GM12878 (cell line): ENCODE data around the gene HAO1.

ENCODE experiments used
- CREM ChIP-seq: IDR thresholded peaks from 2 replicates; pipeline ENCODE4 v1.6.1; 2014; ENCODE audit warnings: antibody characterized with exemption, low read depth
- JUND ChIP-seq: IDR thresholded peaks from 2 replicates; pipeline ENCODE4 v1.6.1; 2012; ENCODE audit warnings: low read depth, mild to moderate bottlenecking, low read length, improper control_type of control experiment, moderate library complexity
- MAX ChIP-seq: IDR thresholded peaks from 2 replicates; pipeline ENCODE4 v1.6.1; 2012; ENCODE audit warnings: low read depth, low read length, improper control_type of control experiment
- POLR2AphosphoS5 ChIP-seq: IDR thresholded peaks from 2 replicates; pipeline ENCODE4 v1.6.1; 2011; ENCODE audit warnings: mild to moderate bottlenecking, low read length, inconsistent platforms
- REST ChIP-seq: IDR thresholded peaks from 2 replicates; pipeline ENCODE4 v1.6.1; 2012; ENCODE audit warnings: mild to moderate bottlenecking, low read depth, low read length
- RFX5 ChIP-seq: IDR thresholded peaks from 2 replicates; pipeline ENCODE4 v1.6.1; 2011; ENCODE audit warnings: low read depth, low read length, improper control_type of control experiment
- TBL1XR1 ChIP-seq: IDR thresholded peaks from 2 replicates; pipeline ENCODE4 v1.6.1; 2012; ENCODE audit warnings: low read depth, low read length, improper control_type of control experiment
- USF1 ChIP-seq: IDR thresholded peaks from 2 replicates; pipeline ENCODE4 v1.6.1; 2011; ENCODE audit warnings: borderline replicate concordance, low read depth, mild to moderate bottlenecking, moderate library complexity, mixed read lengths, low read length; ENCODE audit not compliant: insufficient read depth; ENCODE audit errors: extremely low read length

- TF ChIP-seq USF1 (no peak), POLR2AphosphoS5 (no peak), REST (no peak), RFX5 (no peak), JUND (no peak), MAX (no peak), CREM (no peak), TBL1XR1 (no peak)
These were observed 86.8 kb downstream of the HAO1 start for GRCh38 chr20:7853493-7853892.
